GM18907 (cell line): Measurements from ENCODE around the gene ARHGAP29.
A peak's percentile ranks its signal among the peaks of the same experiment; 100 is the strongest.

Experiments
- ATAC-seq: cut with Tn5 transposase; IDR thresholded peaks from one replicate; pipeline ENCODE4 v1.9.1; 2021; ENCODE audit warnings: mild to moderate bottlenecking, moderate library complexity; ENCODE audit not compliant: unreplicated experiment

The ARHGAP29 gene

DNA sequence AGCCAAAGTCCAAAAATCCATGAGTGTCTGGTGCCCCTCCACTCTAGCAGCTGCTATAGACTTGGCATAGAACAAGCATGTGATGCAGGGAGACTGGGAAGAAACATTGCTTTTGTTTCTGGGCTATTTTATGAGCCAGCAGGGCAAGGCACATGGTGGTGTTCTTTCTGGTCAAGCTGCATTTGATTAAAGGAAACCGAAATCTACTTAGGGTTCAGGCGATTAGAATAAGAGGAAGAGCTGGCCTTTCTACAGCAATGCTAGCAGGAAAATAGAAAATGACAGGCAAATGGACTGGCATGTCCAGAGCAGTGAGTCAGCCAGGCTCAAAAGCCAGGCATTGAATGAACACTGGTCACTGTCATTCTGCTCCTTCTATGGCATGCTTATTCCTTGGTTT is 28.5 kb upstream of the ARHGAP29 start:
- no peak for ATAC-seq

DNA sequence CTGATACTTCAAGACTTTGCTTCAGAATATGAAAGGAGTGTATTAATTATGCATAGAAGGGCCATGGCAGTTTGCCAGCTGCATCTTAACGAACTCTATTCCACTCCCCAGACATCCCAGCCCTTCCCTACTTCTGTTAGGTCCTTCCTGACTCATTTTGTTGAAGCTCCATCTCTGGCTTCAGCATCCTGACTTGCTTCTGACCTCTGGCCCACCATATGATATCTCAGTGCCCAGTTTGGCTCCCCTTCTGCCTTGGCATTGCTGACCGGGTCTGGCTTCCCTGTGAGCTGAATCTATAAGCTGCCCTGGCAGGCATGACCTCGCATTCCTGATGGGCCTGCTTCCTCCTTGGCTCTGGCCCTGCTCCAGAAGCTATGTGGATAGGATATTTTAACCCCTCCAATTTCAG is 27.6 kb upstream of the ARHGAP29 start:
- no peak for ATAC-seq

DNA sequence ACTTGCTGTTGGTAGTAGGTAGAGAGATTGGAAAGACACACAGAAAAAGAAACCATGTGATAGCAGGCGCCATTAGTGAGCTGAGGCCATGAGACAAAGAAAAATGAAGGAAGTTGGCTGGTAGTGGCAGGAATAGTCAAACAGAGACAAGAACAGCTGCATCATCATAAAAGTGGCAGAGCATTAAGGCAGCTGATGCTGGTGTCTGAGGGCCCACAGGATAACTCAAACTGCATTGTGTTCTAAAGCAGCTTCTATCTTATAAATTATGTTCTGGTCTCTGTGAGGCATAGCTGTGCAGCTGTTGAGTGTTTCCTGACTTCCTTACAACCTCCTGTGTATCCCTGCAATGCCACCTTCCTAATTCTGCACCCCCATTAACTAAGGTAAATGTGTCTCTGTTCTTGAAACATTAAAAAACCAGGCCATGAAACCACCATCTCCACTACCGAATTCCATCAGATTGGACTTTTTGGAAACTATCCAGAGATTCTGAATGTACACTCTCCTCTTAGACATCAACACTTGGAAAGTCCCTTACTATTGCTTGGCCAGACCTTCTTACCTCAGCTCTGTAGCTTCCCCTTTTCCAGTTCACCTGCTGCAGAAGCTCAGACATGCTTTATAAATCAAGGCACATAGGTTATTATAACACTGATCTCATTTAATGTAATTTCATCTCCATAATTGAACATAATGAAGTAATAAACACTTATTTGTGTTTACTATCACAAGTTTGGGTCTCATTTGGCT is 23.4 kb upstream of the ARHGAP29 start:
- ATAC-seq = no peak

GRCh38 chr1:94259635-94260289 is 22.4 kb upstream of the ARHGAP29 start:
- ATAC-seq = no peak

DNA sequence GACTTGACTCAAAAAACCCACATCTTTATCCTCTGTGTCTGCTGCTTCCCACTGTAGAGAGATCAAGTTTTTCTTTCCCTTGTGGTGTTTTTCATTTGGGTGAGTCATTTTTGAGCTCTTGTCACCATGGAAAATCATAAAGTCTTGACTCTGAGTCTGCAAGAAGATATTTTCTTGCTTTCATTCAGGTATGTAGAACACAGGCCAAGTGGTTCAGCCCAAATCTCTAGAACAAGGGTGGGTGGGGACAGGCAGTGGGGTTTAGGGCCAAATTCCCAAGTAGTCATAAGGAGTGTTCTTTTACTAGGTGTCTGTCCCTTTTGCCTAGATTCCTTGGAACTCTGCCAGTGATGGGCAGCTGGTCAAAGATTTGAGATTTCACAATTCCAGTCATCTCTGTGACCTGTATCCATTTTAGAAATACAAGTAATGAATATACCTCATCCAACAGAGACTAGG is 21.5 kb upstream of the ARHGAP29 start:
- ATAC-seq = no peak

- no peak for ATAC-seq
These were observed 20.1 kb upstream of the ARHGAP29 start for GRCh38 chr1:94257444-94257843.

DNA sequence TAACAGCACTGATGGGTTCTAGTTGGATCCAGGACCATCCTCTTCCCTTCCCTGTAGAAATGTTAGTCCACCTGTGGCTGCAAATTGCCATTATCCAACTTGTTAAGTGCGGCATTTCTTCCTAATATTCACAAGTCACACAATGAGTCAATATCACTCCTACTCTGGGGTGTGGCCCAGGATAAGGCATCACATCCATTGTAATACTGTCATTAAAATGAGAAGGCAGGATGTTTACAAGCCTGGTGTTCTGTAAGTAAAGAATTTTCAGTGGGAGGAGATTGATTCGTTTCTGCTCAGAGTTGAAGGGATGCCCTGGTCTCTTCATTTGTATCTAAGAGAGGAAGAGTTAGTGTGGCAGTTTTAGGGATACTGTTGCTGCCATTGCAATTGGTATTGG is 18.1 kb upstream of the ARHGAP29 start:
- no peak for ATAC-seq

- no peak for ATAC-seq
These were observed 16.9 kb upstream of the ARHGAP29 start for GRCh38 chr1:94254073-94254810.

DNA sequence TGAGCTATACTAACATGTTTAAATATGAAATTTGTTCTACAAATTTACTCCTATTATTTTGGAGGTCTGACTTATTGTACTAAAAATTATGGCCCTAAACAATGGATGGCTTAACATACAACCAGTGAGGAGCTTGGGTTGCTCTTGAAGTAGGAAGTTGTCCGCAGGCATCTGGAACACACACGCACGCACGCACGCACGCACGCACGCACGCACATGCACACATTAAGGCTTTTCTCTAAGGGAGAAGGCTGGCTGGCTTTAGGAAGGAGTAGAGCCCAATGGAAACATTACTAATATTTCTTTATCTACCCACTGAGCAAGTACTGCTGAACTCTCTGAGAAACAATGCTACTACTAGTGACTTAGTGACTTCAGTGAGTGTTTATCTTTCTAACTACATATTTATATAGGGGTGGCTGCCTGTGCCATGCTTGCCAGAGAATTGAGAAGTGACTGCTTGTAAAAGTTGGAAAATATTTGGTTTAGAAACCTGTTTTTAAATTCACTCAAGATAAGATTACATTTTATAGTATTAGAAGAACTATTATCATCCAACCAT is 16.2 kb upstream of the ARHGAP29 start:
- no peak for ATAC-seq

- no peak for ATAC-seq
These were observed 13.0 kb upstream of the ARHGAP29 start for GRCh38 chr1:94250341-94250740.

- no peak for ATAC-seq
These were observed 11.7 kb upstream of the ARHGAP29 start for GRCh38 chr1:94248956-94249688.

DNA sequence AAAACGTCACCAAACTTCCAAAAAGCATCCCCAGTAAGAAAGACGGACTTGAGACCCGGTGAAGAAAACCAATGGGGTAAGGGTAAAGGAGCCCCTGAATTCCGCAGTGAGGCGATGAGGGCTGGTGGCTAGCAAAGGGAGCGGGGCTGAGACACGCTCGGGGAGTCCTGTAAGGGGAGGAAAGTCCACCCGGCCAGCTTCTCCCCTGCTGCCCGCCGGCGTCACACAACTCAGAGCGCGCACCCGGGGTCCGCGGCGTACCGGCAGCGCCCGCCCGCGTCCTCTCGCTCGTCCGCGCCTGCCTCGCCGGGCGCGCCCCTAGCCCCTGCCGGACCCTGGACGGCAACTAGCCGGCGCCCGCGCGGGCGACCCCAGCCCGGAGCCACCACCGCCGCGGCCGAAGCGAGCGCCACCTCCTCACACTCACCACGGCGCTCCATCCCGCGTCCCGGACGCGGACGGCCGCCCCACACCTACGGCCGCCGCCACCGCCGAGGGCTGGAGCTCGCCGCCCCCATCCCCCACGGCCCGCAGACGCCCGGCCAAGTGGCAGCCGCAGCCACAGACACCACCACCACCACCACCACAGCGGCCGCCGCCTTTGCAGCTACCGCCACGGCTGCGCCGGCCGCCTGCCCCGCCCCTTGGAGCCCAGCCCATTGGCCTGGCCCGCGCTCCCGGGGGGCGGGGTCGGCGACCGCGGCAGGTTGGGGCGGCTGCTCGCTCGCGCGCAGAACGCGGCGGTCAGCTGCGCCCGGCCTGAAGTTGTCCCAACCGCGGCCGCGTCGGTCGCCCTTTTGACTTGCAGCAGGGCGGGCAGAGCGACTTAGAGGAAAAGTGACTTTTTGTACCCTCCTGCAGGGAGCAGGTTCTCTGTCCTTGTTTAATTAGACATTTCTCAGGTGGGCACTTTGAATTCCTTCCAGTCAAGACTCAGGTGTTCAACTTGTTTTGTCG is 10.0 kb upstream of the ARHGAP29 start:
- ATAC-seq = peak; percentile 89

DNA sequence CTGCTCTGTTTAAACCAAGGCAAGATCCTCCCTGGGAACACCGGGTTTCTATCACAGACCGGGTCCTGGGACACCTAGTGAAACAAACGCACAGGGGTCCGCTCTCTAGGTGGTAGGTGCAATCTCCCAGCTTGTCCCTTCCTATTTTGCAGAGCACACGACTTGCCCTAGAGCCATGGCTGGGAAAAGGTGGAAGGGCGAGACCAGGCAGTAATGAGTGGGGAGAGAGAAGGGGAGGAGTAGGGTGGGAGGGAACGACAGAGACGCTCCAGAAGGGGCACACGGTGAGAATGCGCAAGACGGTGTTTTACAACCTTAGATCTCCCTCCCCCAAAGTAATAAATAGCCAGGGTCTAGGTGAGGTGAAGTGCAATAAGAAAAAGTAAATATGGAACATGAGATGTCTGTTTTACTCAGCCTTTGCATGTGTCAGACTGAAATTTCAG is 9.3 kb upstream of the ARHGAP29 start:
- ATAC-seq = no peak

DNA sequence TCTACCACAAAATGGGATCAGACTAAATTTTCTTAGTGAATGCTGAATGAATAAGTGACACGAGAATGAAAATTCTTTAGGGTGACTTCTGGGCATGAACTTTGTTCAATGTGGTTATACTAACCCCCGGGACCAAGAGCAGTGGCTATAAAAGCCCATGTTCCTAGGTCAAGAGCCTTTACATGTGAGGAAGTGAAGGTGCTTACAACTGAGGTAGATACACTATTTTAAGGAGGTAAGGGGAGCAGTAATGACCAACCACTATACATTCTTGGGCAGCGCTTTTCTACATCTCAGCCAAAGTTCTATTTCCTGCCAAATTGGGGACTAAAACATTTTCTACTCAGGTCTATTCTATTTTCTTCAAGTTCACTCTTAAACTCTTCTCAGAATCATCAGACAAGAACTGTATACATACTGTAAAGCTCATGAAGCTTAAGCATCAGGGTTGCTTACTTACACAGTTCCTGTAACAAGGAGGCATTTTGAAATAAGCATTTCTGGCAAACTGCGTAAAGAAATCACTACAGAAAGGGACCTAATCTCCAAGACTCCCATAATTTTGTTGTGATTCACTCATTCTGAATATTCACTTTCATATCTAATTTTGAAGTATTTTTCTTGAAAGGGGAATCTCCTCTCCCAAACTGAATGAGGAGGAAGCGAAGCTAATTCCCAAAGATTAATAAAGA is 8.5 kb upstream of the ARHGAP29 start:
- no peak for ATAC-seq

DNA sequence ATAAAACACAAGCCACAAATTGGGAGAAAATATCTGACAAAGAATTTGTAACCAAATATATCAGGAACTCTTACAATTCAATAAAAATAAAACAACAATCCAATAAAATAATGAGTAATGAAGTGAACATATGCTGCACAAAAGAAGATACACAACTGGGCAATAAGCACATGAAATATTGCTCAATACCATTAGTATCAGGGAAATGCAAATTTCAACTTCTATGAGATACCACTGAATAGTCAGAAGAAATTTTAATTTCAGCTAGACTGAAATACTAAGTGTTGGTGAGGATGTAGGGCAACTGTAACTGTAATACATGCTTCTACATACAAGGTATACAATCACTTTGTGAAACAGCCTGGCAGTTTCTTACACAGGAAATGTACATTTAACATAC is 7.4 kb upstream of the ARHGAP29 start:
- ATAC-seq = no peak

GRCh38 chr1:94243665-94244064 is 6.3 kb upstream of the ARHGAP29 start:
- no peak for ATAC-seq

DNA sequence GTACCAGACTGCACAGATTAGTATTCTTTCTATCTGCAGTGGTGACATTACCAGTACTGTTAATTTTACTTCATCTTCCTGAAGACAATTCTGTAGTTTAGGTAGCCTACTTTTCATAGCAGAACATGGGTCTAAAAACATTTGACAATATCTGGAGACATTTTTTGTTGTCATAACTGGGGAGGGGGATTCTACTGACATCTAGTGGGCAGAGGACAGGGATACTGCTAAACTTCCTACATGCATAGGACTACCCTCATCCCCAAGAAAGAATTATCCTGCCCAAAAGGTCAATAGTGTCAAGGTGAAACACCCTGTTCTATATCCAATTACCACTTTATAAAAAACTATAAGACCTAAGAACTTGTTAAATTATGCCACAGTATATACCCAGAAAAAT is 3.4 kb upstream of the ARHGAP29 start:
- no peak for ATAC-seq

DNA sequence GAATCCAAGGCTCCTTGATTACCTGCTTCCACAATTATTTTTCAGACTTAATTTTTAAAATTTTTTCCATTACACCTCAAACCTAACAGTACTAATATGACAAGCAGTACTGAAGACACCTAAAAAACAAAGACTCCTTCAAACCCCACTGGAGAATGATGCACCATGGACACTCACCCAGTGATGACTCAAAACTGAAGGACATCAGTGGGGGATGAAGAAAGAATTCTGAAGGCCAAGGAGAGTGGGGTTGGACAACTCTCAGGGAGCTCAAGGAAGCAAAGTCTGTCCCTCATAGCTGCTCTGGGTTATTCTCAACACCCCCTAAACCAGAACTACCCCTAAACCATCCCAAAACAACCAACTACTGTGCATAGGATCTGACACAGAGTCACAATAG is 2.4 kb upstream of the ARHGAP29 start:
- ATAC-seq = no peak

- no peak for ATAC-seq
These were observed 1.7 kb upstream of the ARHGAP29 start for GRCh38 chr1:94239051-94239450.
